SJSA1 (cell line): ENCODE results near the gene HEPHL1. TPM values are rescaled to one million over a fixed set of nuclear protein-coding genes. Genes with fewer than 3 reads are reported as not detected.

Source experiments
- DNase-seq, 2 experiments: peaks; one replicate each; pipeline ENCODE4 v3.0.0-alpha.2; 2015 to 2020; ENCODE audit warnings: low spot score in 2 of 2, low read depth in 1 of 2
- H3K27ac ChIP-seq: fragments of 250-450 bp; sonication (Bioruptor Pico); 2 replicates; pipeline ENCODE4 v1.5.1; 2020; ENCODE audit warnings: mild to moderate bottlenecking, moderate library complexity
- H3K27me3 ChIP-seq: fragments of 250-450 bp; sonication (Bioruptor Pico); replicated peaks from 2 replicates; pipeline ENCODE4 v1.5.1; 2020; ENCODE audit warnings: mild to moderate bottlenecking, moderate library complexity
- H3K36me3 ChIP-seq: fragments of 250-450 bp; sonication (Bioruptor Pico); 2 replicates; pipeline ENCODE4 v1.5.1; 2020; ENCODE audit warnings: mild to moderate bottlenecking
- H3K4me1 ChIP-seq: fragments of 250-450 bp; sonication (Bioruptor Pico); replicated peaks from 2 replicates; pipeline ENCODE4 v1.6.1; 2021; ENCODE audit warnings: mild to moderate bottlenecking
- H3K4me3 ChIP-seq: fragments of 250-450 bp; sonication (Bioruptor Pico); 2 replicates; pipeline ENCODE4 v1.5.1; 2020; ENCODE audit warnings: mild to moderate bottlenecking
- H3K9me3 ChIP-seq: fragments of 250-450 bp; sonication (Bioruptor Pico); replicated peaks from 2 replicates; pipeline ENCODE4 v1.5.1; 2020; ENCODE audit warnings: mild to moderate bottlenecking
- total RNA-seq: library from RNA; depleted of rRNA; stranded (reverse); fragments of >200 nt; shearing (Covaris generic); gene quantifications from 2 replicates; pipeline ENCODE4 v1.2.3, GENCODE V29; 2014

The HEPHL1 gene
- total RNA-seq, 1 experiment from 2014 or later, result not detected

- H3K27ac ChIP-seq, result no peak overlapping the region
- H3K4me3 ChIP-seq, result no peak overlapping the region
- H3K4me1 ChIP-seq, result peaks cover 57% of the 10 kb centered on the region
Measured at GRCh38 chr11:94132152-94132558, 111.0 kb downstream of the HEPHL1 start.

DNA sequence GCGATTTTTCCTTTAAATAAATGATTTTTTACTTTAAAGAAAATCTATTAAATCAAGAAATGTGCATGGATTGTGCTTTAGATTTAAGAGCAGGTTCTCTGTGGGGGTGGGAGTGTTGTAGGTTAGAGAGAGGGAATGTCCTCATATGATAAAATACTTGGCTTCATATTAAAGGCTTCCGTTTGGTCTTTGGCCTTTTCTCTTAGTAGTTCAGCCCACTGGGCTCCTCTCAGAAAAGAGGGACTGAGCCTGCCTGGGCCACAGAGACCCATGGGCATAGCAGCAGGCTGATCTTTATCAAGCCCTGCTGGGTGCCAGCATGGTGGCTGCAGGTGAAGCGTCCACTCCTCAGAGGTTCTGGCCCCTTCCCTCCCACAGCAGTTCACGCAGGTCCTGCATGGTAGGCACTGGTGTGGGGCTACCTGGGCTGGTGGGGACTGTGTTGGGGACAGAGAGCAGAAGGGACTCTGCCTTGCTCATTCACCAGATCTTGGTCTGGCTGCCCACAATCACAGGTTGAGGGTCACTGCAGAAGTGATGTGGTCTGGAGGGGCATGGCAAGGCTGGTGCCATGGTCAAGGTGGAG is 111.8 kb downstream of the HEPHL1 start:
- Histone ChIP-seq H3K27me3 (no peaks in the 10 kb centered on the region), H3K27ac (no peak overlapping the region), H3K4me3 (no peak overlapping the region), H3K4me1 (peaks cover 55% of the 10 kb centered on the region), H3K36me3 (peaks cover 6% of the 10 kb centered on the region), H3K9me3 (no peaks in the 10 kb centered on the region)
- DNase-seq, result no peak

More at GRCh38 chr11:94132152-94132558, 111.0 kb downstream of the HEPHL1 start:
- H3K27me3 ChIP-seq, result no peaks in the 10 kb centered on the region
- no peaks in the 10 kb centered on the region for H3K9me3 ChIP-seq
- H3K36me3 ChIP-seq, result peaks cover 6% of the 10 kb centered on the region
- DNase-seq, result peak; percentile 7 to 47

DNA sequence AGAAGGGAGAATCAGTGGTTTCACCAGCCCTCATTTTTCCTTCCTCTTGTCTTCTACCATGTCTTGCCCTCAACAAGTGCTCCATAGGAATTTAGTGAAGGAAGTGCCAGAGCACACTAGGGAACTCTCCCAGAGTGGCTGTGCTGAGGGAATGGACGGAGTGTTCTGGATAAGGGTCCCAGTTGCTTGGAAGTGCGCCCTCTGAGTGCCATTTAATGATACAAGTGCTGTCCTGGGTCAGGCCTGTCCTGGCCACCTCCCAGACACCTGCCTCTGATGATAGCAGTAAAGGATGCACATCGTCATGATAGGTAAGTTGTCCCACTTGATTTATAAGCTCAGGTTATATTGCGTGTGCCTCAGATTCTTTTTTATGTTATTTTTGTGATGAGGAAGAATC is 112.6 kb downstream of the HEPHL1 start:
- H3K9me3 ChIP-seq, result no peaks in the 10 kb centered on the region
- DNase-seq, result no peak
- no peak overlapping the region for H3K4me3 ChIP-seq
- H3K27me3 ChIP-seq, result no peaks in the 10 kb centered on the region
- H3K27ac ChIP-seq, result no peak overlapping the region
- H3K36me3 ChIP-seq, result peaks cover 6% of the 10 kb centered on the region
- H3K4me1 ChIP-seq, result peaks cover 51% of the 10 kb centered on the region

- peaks cover 51% of the 10 kb centered on the region for H3K4me1 ChIP-seq
- peak; percentile 62 to 68 for DNase-seq
- H3K27me3 ChIP-seq, result no peaks in the 10 kb centered on the region
- no peaks in the 10 kb centered on the region for H3K9me3 ChIP-seq
- H3K27ac ChIP-seq, result peak overlapping the region; percentile 91
- H3K4me3 ChIP-seq, result no peak overlapping the region
- no peaks in the 10 kb centered on the region for H3K36me3 ChIP-seq
Measured at GRCh38 chr11:94134651-94135512, 113.7 kb downstream of the HEPHL1 start.

GRCh38 chr11:94139416-94139815 is 118.3 kb downstream of the HEPHL1 start:
- H3K27me3 ChIP-seq, result no peaks in the 10 kb centered on the region
- no peak overlapping the region for H3K4me3 ChIP-seq
- H3K9me3 ChIP-seq, result no peaks in the 10 kb centered on the region
- H3K4me1 ChIP-seq, result peaks cover 32% of the 10 kb centered on the region
- no peak overlapping the region for H3K27ac ChIP-seq
- H3K36me3 ChIP-seq, result no peaks in the 10 kb centered on the region
- DNase-seq, result no peak

GRCh38 chr11:94140154-94140655 is 119.1 kb downstream of the HEPHL1 start:
- Histone ChIP-seq H3K9me3 (no peaks in the 10 kb centered on the region), H3K27me3 (no peaks in the 10 kb centered on the region), H3K27ac (no peak overlapping the region), H3K4me1 (peaks cover 24% of the 10 kb centered on the region), H3K4me3 (no peak overlapping the region), H3K36me3 (no peaks in the 10 kb centered on the region)
- no peak for DNase-seq

DNA sequence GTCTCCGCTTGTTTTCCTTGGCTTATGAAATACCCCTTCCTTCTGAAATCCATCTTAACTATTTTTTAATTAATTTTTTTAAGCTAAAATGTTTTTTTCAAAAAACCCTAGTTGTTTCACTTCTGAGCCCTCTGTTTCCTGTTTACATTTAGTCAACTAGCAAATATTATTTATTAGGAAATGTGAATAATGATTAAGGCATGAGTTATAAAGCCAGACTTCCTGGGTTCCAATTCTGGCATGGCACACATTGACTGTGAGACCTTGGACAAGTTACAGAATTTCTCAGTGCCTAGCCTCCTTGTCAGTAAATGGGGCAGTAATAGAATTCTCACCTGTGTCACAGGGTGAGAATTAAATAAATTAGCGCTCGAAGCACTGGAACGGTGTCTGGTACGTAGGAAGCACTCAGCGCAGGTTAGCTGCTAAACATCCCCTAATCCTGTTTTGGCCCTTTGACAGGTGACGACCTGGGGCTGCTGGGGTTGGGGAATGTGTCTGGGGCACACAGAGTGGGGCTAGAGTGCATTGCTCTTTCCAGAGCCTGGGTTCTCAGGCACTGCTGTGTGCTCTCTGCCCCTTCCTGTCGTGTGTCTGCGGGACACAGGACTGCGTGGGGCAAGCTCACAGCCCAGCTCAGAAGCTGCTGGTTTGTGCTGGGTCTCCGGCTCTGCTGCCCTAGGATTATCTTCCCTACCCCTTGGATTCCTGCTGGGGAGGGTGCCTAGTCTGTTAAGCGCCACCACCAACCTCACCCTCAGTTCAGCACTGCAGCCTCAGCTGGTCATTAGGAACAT is 120.6 kb downstream of the HEPHL1 start:
- Histone ChIP-seq H3K4me1 (peaks cover 9% of the 10 kb centered on the region), H3K27ac (no peak overlapping the region), H3K4me3 (no peak overlapping the region), H3K27me3 (no peaks in the 10 kb centered on the region), H3K9me3 (no peaks in the 10 kb centered on the region), H3K36me3 (no peaks in the 10 kb centered on the region)
- DNase-seq, result no peak

DNA sequence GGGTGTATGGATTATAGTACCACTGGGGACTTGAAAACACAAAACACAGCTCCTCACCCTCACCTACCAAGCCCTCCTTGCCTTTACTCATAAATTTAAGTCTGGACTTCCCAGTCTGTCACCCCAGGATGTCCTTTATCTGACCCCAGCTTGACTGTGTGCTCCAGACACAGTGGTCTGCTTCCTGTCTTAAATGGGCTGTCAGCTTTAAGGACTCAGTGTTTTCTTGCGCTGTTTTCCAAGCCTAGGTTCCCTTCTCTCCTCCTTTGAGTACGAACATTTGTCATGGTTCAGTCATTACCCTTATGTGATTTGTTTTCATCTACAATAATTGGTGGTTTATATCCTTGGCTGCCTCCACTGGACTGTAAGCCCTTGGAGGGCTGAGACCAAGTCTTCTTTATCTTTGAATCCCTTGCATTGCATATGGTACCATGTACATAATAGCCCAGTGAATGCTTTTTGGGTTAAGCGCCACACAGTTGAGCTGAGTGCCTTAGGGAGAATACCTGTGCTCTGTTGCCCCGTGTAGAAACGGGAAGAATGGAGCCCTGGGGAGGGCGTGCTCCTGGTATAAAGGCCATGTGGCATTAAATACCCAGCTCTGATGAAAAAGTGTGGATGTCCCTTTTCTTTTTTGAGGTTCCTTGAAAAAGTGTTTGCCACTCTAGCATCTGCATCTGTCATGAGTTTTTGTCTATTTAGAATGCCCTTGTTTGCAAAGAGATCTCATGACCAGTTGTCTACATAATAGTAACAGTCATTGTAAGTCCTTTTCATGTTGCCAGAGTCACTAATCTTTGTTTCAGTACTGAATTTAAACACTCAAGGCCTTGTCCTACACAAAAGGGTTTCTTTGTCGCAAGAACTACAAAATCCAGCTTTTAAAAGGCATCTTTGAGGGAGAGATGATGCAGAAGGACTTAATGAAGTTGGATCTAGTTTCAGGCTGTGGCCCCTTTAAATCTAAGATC is 121.4 kb downstream of the HEPHL1 start:
- Histone ChIP-seq H3K36me3 (no peaks in the 10 kb centered on the region), H3K4me3 (no peak overlapping the region), H3K27ac (no peak overlapping the region), H3K9me3 (no peaks in the 10 kb centered on the region), H3K27me3 (no peaks in the 10 kb centered on the region), H3K4me1 (peaks cover 4% of the 10 kb centered on the region; the same call in 1 of the 2 replicates)
- DNase-seq, result no peak

GRCh38 chr11:94144216-94144615 is 123.1 kb downstream of the HEPHL1 start:
- H3K36me3 ChIP-seq, result no peaks in the 10 kb centered on the region
- no peak overlapping the region for H3K4me3 ChIP-seq
- no peak overlapping the region for H3K27ac ChIP-seq
- H3K9me3 ChIP-seq, result no peaks in the 10 kb centered on the region
- H3K27me3 ChIP-seq, result no peaks in the 10 kb centered on the region
- no peak for DNase-seq
- H3K4me1 ChIP-seq, result peaks cover 4% of the 10 kb centered on the region; the same call in 1 of the 2 replicates

DNA sequence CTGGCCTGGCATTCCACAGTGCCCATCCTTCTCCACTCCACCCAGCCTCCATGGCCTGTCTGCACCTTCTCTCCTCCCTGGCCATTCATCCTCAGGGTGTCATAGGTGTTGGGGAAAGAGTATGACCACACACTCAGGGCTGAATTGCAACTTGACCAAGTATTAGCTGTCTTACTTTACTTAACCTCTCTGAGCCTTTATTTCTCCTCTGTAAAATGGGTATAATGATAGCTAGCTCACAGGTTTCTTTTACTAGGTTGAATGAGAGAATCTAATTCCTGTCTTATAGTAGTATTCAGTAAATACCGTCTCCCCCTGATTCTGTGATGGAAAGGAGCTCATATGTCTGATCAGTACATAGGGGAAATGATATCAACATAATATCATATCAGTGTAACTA is 123.5 kb downstream of the HEPHL1 start:
- no peak for DNase-seq

GRCh38 chr11:94145431-94145830 is 124.3 kb downstream of the HEPHL1 start:
- Histone ChIP-seq H3K27ac (no peak overlapping the region), H3K9me3 (no peaks in the 10 kb centered on the region), H3K36me3 (no peaks in the 10 kb centered on the region), H3K4me1 (peaks cover 4% of the 10 kb centered on the region; the same call in 1 of the 2 replicates), H3K27me3 (no peaks in the 10 kb centered on the region), H3K4me3 (no peak overlapping the region)
- no peak for DNase-seq

More for the DNA sequence above, 123.5 kb downstream of the HEPHL1 start:
- peaks cover 4% of the 10 kb centered on the region; the same call in 1 of the 2 replicates for H3K4me1 ChIP-seq
- H3K9me3 ChIP-seq, result no peaks in the 10 kb centered on the region
- H3K27ac ChIP-seq, result no peak overlapping the region
- H3K27me3 ChIP-seq, result no peaks in the 10 kb centered on the region
- no peak overlapping the region for H3K4me3 ChIP-seq
- no peaks in the 10 kb centered on the region for H3K36me3 ChIP-seq

DNA sequence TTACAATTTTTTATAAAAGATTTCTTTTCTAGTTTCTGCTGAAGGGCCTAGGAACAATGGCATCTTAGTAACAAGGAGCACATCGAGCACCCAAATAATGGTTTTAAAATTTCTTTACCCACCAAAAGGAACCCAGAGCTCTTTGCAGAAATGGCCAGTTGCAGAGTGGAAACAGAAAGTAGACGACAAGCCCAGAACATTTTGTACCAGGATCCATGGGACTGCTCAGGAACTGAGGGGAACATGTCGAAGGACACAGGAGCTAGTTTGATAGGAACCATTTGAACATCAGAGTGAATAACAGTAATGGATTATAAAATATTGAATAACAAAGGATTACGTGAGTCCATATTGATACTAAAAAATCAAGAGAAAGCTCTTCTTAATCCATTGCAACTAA is 124.8 kb downstream of the HEPHL1 start:
- DNase-seq, result no peak
- Histone ChIP-seq H3K27ac (no peak overlapping the region), H3K27me3 (no peaks in the 10 kb centered on the region), H3K9me3 (no peaks in the 10 kb centered on the region), H3K4me3 (no peak overlapping the region), H3K4me1 (peaks cover 4% of the 10 kb centered on the region; the same call in 1 of the 2 replicates), H3K36me3 (no peaks in the 10 kb centered on the region)

DNA sequence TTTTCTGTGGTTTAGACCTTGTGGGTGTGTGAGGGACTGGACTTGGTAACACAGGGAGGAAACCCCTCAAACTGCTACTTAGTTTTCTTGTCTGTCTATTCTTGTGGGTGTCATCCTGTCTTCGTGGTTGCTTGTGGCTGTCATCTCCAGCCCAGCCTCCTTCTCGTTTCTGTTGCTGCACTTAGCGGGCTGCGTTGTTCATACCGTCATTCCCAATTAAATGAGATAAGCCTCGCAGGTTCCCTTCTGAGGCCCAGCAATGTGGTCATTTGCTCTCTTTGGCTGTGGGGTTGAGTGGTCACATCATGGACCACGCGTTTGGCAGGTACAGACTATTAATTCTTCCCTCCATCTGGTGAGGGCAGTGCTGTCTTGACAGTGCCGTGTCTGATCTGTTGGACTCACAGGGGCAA is 126.3 kb downstream of the HEPHL1 start:
- Histone ChIP-seq H3K4me3 (no peak overlapping the region), H3K4me1 (peaks cover 8% of the 10 kb centered on the region), H3K27me3 (no peaks in the 10 kb centered on the region), H3K27ac (no peak overlapping the region), H3K36me3 (no peaks in the 10 kb centered on the region), H3K9me3 (no peaks in the 10 kb centered on the region)
- DNase-seq, result no peak
